ENCODE data around the gene ME3.

GRCh38 chr11:86484795-86485166 lies 187.6 kb downstream of the ME3 start:
- no peak for TF ChIP-seq CTCF (conservative IDR thresholded peaks at IDR 0.05 in 1 of 2, IDR thresholded peaks at IDR 0.05 in 1 of 2; ENCODE audit: low read depth in 1 of 2, low read length in 2 of 2)
- TF ChIP-seq EZH2 (IDR thresholded peaks at IDR 0.05; ENCODE audit: low read length, missing control alignments): no peak

Measured in fibroblast of lung (primary cell).